SK-N-SH (cell line): ENCODE measurements around the gene ANGPTL4. TPM values are rescaled to one million over a fixed set of nuclear protein-coding genes. Genes with fewer than 3 reads are reported as not detected.

Source experiments
- CTCF ChIA-PET: fragments of 300-600, 350-600 bp; formaldehyde crosslinking; extraction: SDS; loops from one replicate; lab custom pipeline; 2021; lab: Yijun Ruan, JAX
- POLR2A ChIA-PET: fragments of 350-600 bp; sonication (Branson Sonifier 250); formaldehyde crosslinking; extraction: SDS; loops from one replicate; lab custom pipeline; 2020; ENCODE audit warnings: antibody characterized with exemption, inconsistent platforms; lab: Yijun Ruan, JAX
- DNase-seq: peaks from one replicate; pipeline ENCODE4 v3.0.0; 2012
- H2AFZ ChIP-seq: fragments of 200-600 bp; sonication (generic); 2 replicates; pipeline ENCODE4 v1.8.1; 2016; ENCODE audit warnings: antibody characterized with exemption, mild to moderate bottlenecking, low read depth
- H3F3A ChIP-seq: fragments of 200-600 bp; sonication (generic); replicated peaks from 2 replicates; pipeline ENCODE3; 2016; ENCODE audit warnings: antibody characterized with exemption, mild to moderate bottlenecking; ENCODE audit not compliant: insufficient read depth
- H3K27ac ChIP-seq, 2 experiments: fragments of 200-500 bp in 1 of 2; fragments of 200-600 bp in 1 of 2; sonication (Bioruptor generic) in 1 of 2; sonication (generic), shearing (Covaris generic) in 1 of 2; 2 replicates each; pipeline versions ENCODE4 v1.5.1 to v1.6.1; 2014 to 2016; ENCODE audit warnings: low read depth in 2 of 2, inconsistent platforms in 1 of 2, low read length in 1 of 2, mild to moderate bottlenecking in 1 of 2, mixed read lengths in 1 of 2
- H3K27me3 ChIP-seq: fragments of 200-600 bp; sonication (generic), shearing (Covaris generic); 2 replicates; pipeline ENCODE4 v1.6.1; 2016; ENCODE audit warnings: mixed run types; ENCODE audit not compliant: insufficient read depth
- H3K36me3 ChIP-seq, 2 experiments: fragments of 200-500 bp in 1 of 2; fragments of 200-600 bp in 1 of 2; sonication (Bioruptor generic) in 1 of 2; sonication (generic) in 1 of 2; replicated peaks in 1 of 2; 2 replicates each; pipeline versions ENCODE3 to v1.5.1; 2014 to 2016; ENCODE audit warnings: low read length in 1 of 2, mild to moderate bottlenecking in 1 of 2; ENCODE audit not compliant: insufficient read depth in 2 of 2, control insufficient read depth in 1 of 2
- H3K4me1 ChIP-seq, 2 experiments: fragments of 200-500 bp in 1 of 2; fragments of 200-600 bp in 1 of 2; sonication (Bioruptor generic) in 1 of 2; sonication (generic), shearing (Covaris generic) in 1 of 2; 2 replicates each; pipeline versions ENCODE4 v1.5.1 to v1.6.1; 2014 to 2016; ENCODE audit warnings: low read depth in 1 of 2, low read length in 1 of 2, mixed run types in 1 of 2; ENCODE audit not compliant: insufficient read depth in 2 of 2, control insufficient read depth in 1 of 2
- H3K4me2 ChIP-seq: fragments of 200-600 bp; sonication (generic), shearing (Covaris generic); 2 replicates; pipeline ENCODE4 v1.6.1; 2017; ENCODE audit warnings: mixed run types
- H3K4me3 ChIP-seq, 2 experiments: fragments of 200-500 bp in 1 of 2; fragments of 200-600 bp in 1 of 2; sonication (Bioruptor generic) in 1 of 2; sonication (generic), shearing (Covaris generic) in 1 of 2; 2 replicates each; pipeline versions ENCODE4 v1.5.1 to v1.8.1; 2014 to 2016; ENCODE audit warnings: low read depth in 2 of 2, inconsistent platforms in 1 of 2, low read length in 1 of 2, mild to moderate bottlenecking in 1 of 2, mixed read lengths in 1 of 2, moderate library complexity in 1 of 2
- H3K79me2 ChIP-seq: fragments of 200-600 bp; sonication (generic); 2 replicates; pipeline ENCODE4 v1.8.1; 2017; ENCODE audit warnings: mild to moderate bottlenecking; ENCODE audit not compliant: insufficient read depth
- H3K9ac ChIP-seq: fragments of 200-600 bp; sonication (generic); 2 replicates; pipeline ENCODE4 v1.6.1; 2017; ENCODE audit warnings: mixed run types
- H3K9me2 ChIP-seq: fragments of 200-600 bp; sonication (generic); 2 replicates; pipeline ENCODE4 v1.6.1; 2017; ENCODE audit warnings: mixed run types
- H3K9me3 ChIP-seq: fragments of 200-600 bp; sonication (generic); 2 replicates; pipeline ENCODE4 v1.6.1; 2017; ENCODE audit warnings: mixed run types, mild to moderate bottlenecking, moderate library complexity
- H4K20me1 ChIP-seq: fragments of 200-600 bp; sonication (generic); 2 replicates; pipeline ENCODE4 v1.6.1; 2017; ENCODE audit warnings: mild to moderate bottlenecking, mixed run types; ENCODE audit not compliant: insufficient read depth
- EP300 ChIP-seq, 2 experiments: IDR thresholded peaks; 2 replicates each; pipeline versions ENCODE4 v1.4.0 to v1.6.1; 2012; ENCODE audit warnings: borderline replicate concordance in 1 of 2, low read depth in 1 of 2, low read length in 1 of 2
- EZH2phosphoT487 ChIP-seq: fragments of 200-600 bp; sonication (generic); IDR thresholded peaks from 2 replicates; pipeline ENCODE4 v1.6.1; 2017; ENCODE audit warnings: low read depth, mixed run types, mild to moderate bottlenecking, antibody characterized with exemption, moderate library complexity, borderline replicate concordance
- FOSL2 ChIP-seq: IDR thresholded peaks from 2 replicates; pipeline ENCODE4 v1.4.0; 2012; ENCODE audit warnings: low read depth, mild to moderate bottlenecking, moderate library complexity, borderline replicate concordance
- GABPA ChIP-seq: IDR thresholded peaks from 2 replicates; pipeline ENCODE4 v1.4.0; 2012; ENCODE audit warnings: low read depth, mild to moderate bottlenecking
- GATA2 ChIP-seq: sonication (generic); formaldehyde crosslinking; IDR thresholded peaks from 2 replicates; pipeline ENCODE4 v1.5.0; 2020; ENCODE audit warnings: mild to moderate bottlenecking, missing genetic modification reagents
- IRF3 ChIP-seq: fragments of 150-350 bp; IDR thresholded peaks from 2 replicates; pipeline ENCODE4 v1.6.1; 2016; ENCODE audit warnings: mild to moderate bottlenecking, low read depth, low read length
- MAX ChIP-seq: IDR thresholded peaks from 2 replicates; pipeline ENCODE4 v1.4.0; 2012; ENCODE audit warnings: low read depth
- MXI1 ChIP-seq: IDR thresholded peaks from 2 replicates; pipeline ENCODE4 v1.6.1; 2012; ENCODE audit warnings: mild to moderate bottlenecking, low read depth, low read length, improper control_type of control experiment
- NFIC ChIP-seq: IDR thresholded peaks from 2 replicates; pipeline ENCODE4 v1.4.0; 2012; ENCODE audit warnings: borderline replicate concordance
- NRF1 ChIP-seq: IDR thresholded peaks from 2 replicates; pipeline ENCODE4 v1.6.1; 2012; ENCODE audit warnings: low read depth, mild to moderate bottlenecking, low read length
- PBX3 ChIP-seq: IDR thresholded peaks from 2 replicates; pipeline ENCODE4; 2012
- RCOR1 ChIP-seq: fragments of 150-350 bp; IDR thresholded peaks from 2 replicates; pipeline ENCODE4 v1.6.1; 2017; ENCODE audit warnings: antibody characterized with exemption, low read length
- REST ChIP-seq: IDR thresholded peaks from 2 replicates; pipeline ENCODE4 v1.6.1; 2012; ENCODE audit warnings: mild to moderate bottlenecking, low read depth, low read length, moderate library complexity
- RFX5 ChIP-seq: IDR thresholded peaks from 2 replicates; pipeline ENCODE4 v1.6.1; 2012; ENCODE audit warnings: mild to moderate bottlenecking, improper control_type of control experiment, low read length
- SIN3A ChIP-seq: IDR thresholded peaks from 2 replicates; pipeline ENCODE4 v1.6.1; 2012; ENCODE audit warnings: low read depth, mild to moderate bottlenecking, low read length, moderate library complexity, borderline replicate concordance
- TAF1 ChIP-seq: IDR thresholded peaks from 2 replicates; pipeline ENCODE4 v1.6.1; 2012; ENCODE audit warnings: low read depth, mild to moderate bottlenecking, low read length, moderate library complexity, borderline replicate concordance
- YY1 ChIP-seq: IDR thresholded peaks from 2 replicates; pipeline ENCODE4 v1.4.0; 2012; ENCODE audit warnings: low read depth, mild to moderate bottlenecking
- WGBS: methylation state at CpG from one replicate; pipeline ENCODE4 v1.1.6; 2017; ENCODE audit warnings: low lambda C conversion rate; 5-methylcytosine and 5-hydroxymethylcytosine counted together
- polyA plus RNA-seq, 3 experiments: library from polyadenylated mRNA; depleted of rRNA; stranded (reverse); fragments of >200 nt; gene quantifications; 2 replicates each; pipeline ENCODE4 v1.2.3, GENCODE V29; 2012
- TF ChIP-seq, protein P1 (sequence below): IDR thresholded peaks from 2 replicates; pipeline ENCODE4 v1.4.0; 2012; ENCODE audit warnings: low read depth, borderline replicate concordance

ANGPTL4 gene
- polyA plus RNA-seq, 1 of the 3 experiments (the other 2 are of a cell fraction) = 62.5 TPM

DNA sequence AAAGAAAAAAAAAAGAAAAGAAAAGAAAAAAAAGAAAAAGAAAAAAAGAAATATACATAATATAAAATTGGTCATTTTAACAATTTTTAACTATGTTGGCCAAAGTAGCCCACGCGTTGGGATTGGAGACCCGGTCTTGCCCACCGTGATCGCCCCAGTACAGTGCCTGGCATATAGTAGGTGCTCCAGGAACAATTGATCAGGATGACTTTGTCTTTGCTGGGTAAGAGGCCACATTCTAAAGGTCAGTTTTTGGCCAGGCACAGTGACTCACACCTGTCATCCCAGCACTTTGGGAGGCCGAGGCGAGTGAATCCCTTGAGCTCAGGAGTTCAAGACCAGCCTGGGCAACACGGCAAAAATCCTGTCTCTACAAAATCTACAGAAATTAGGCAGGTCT lies 3.8 kb upstream of the ANGPTL4 start:
- Histone ChIP-seq H3K36me3 (no peaks in the 10 kb centered on the region), H3K27me3 (no peaks in the 10 kb centered on the region), H3K4me3 (no peak overlapping the region), H2AFZ (no peak overlapping the region), H3K4me2 (no peak overlapping the region), H3K4me1 (peaks cover 17 to 18% of the 10 kb centered on the region in 2 experiments; a peak in 2 of 4 replicates), H3K9me3 (no peaks in the 10 kb centered on the region), H3K79me2 (peaks cover 4% of the 10 kb centered on the region; the same call in 1 of the 2 replicates), H4K20me1 (no peaks in the 10 kb centered on the region), H3F3A (peaks cover 37% of the 10 kb centered on the region), H3K9ac (no peak overlapping the region), H3K9me2 (no peaks in the 10 kb centered on the region), H3K27ac (no peak overlapping the region)
- ChIA-PET CTCF (interaction anchor here (1.1 to 1.5 kb wide), 2 partner anchors 10 to 220 kb away, joined by 3 to 6 read pairs; no protein-coding TSS in a partner anchor), POLR2A (no interaction called here)
- no peak for DNase-seq
- TF ChIP-seq RCOR1 = no peak
- TF ChIP-seq RFX5 = no peak
- WGBS = 79% methylated on average over 8 of the region's 8 CpGs

- Histone ChIP-seq H3K9me2 (no peaks in the 10 kb centered on the region), H3K9me3 (no peaks in the 10 kb centered on the region), H3F3A (peaks cover 23% of the 10 kb centered on the region), H3K4me1 (peaks cover 20 to 30% of the 10 kb centered on the region in 2 experiments; a peak in 3 of 4 replicates), H3K9ac (peak overlapping the region; percentile 27; the same call in 1 of the 2 replicates), H3K27ac (peak overlapping the region; percentile 67 to 85), H2AFZ (no peak overlapping the region), H3K27me3 (no peaks in the 10 kb centered on the region), H3K4me2 (peak overlapping the region; percentile 67), H3K79me2 (peaks cover 9% of the 10 kb centered on the region; the same call in 1 of the 2 replicates), H3K4me3 (0 out of 4 replicates have a peak overlapping the region, but pooled peaks of 1 of the 2 experiments have one; percentile 15), H3K36me3 (no peaks in the 10 kb centered on the region), H4K20me1 (no peaks in the 10 kb centered on the region)
- POLR2A ChIA-PET = interaction anchor here (1.0 kb wide), 1 partner anchor 82 kb away, joined by 4 read pairs; the partner anchor contains the start of gene HNRNPM
- WGBS = 45% methylated on average over 12 of the region's 12 CpGs
- DNase-seq = peak; percentile 84
- CTCF ChIA-PET = interaction anchor here (0.9 to 2.4 kb wide), 9 partner anchors 9 to 144 kb away, joined by 3 to 22 read pairs (median 3); partner anchors contain the start of gene MARCHF2
- TF ChIP-seq PBX3 (peak; percentile 98), EZH2phosphoT487 (no peak), NFIC (peak; percentile 100), REST (peak; percentile 57; the same call in 1 of the 2 replicates), FOSL2 (peak; percentile 93), YY1 (no peak), GABPA (peak; percentile 33; the same call in 1 of the 2 replicates), SIN3A (peak; percentile 83; the same call in 1 of the 2 replicates), GATA2 (no peak), NRF1 (no peak), TAF1 (no peak), MAX (peak; percentile 75), IRF3 (no peak), MXI1 (peak; percentile 69; the same call in 1 of the 2 replicates), EP300 (IDR thresholded peaks at IDR 0.05; ENCODE audit: borderline replicate concordance in 1 of 2, low read depth in 1 of 2, low read length in 1 of 2) (peak; percentile 58 to 79; a peak in 3 of 4 replicates)
- TF ChIP-seq, protein P1, sequence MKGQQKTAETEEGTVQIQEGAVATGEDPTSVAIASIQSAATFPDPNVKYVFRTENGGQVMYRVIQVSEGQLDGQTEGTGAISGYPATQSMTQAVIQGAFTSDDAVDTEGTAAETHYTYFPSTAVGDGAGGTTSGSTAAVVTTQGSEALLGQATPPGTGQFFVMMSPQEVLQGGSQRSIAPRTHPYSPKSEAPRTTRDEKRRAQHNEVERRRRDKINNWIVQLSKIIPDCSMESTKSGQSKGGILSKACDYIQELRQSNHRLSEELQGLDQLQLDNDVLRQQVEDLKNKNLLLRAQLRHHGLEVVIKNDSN = no peak
Observed at GRCh38 chr19:8361921-8362793, 1.8 kb upstream of the ANGPTL4 start.
